GM12878 (cell line): ENCODE data around the gene FMOD. TPM values are rescaled to one million over a fixed set of nuclear protein-coding genes. Genes with fewer than 3 reads are reported as not detected.

Experiments used
- ATF3 ChIP-seq: IDR thresholded peaks from 2 replicates; pipeline ENCODE4 v1.6.1; 2011; ENCODE audit warnings: low read depth, mild to moderate bottlenecking, low read length, moderate library complexity, borderline replicate concordance; ENCODE audit errors: extremely low read depth
- ATF7 ChIP-seq: fragments of 450-650 bp; IDR thresholded peaks from 2 replicates; pipeline ENCODE4 v1.6.1; 2016; ENCODE audit warnings: low read depth, mild to moderate bottlenecking
- BACH1 ChIP-seq: fragments of 450-650 bp; IDR thresholded peaks from 2 replicates; pipeline ENCODE4 v1.6.1; 2017; ENCODE audit warnings: mild to moderate bottlenecking, borderline replicate concordance
- BCL3 ChIP-seq: IDR thresholded peaks from 2 replicates; pipeline ENCODE4 v1.6.1; 2011; ENCODE audit warnings: borderline replicate concordance, low read depth, mild to moderate bottlenecking, moderate library complexity, low read length; ENCODE audit not compliant: insufficient read depth, poor library complexity, severe bottlenecking
- BMI1 ChIP-seq: fragments of 450-650 bp; IDR thresholded peaks from 2 replicates; pipeline ENCODE4 v1.6.1; 2016; ENCODE audit warnings: mild to moderate bottlenecking, moderate library complexity, borderline replicate concordance
- CEBPZ ChIP-seq: fragments of 150-350 bp; IDR thresholded peaks from 2 replicates; pipeline ENCODE4 v1.6.1; 2016; ENCODE audit warnings: low read depth, low read length
- CREM ChIP-seq: IDR thresholded peaks from 2 replicates; pipeline ENCODE4 v1.6.1; 2014; ENCODE audit warnings: antibody characterized with exemption, low read depth
- EED ChIP-seq: sonication (generic); IDR thresholded peaks from 2 replicates; pipeline ENCODE4 v1.6.1; 2016; ENCODE audit warnings: antibody characterized with exemption, low read depth
- EZH2 ChIP-seq: IDR thresholded peaks from 2 replicates; pipeline ENCODE4 v1.6.1; 2012; ENCODE audit warnings: low read depth, mild to moderate bottlenecking, control low read depth, inconsistent platforms, low read length, borderline replicate concordance; ENCODE audit not compliant: control insufficient read depth
- HCFC1 ChIP-seq: fragments of 150-350 bp; IDR thresholded peaks from 2 replicates; pipeline ENCODE4 v1.6.1; 2014; ENCODE audit warnings: low read length
- HDGF ChIP-seq: fragments of 450-650 bp; IDR thresholded peaks from 2 replicates; pipeline ENCODE4 v1.6.1; 2016; ENCODE audit warnings: antibody characterized with exemption
- IRF3 ChIP-seq: fragments of 450-650 bp; IDR thresholded peaks from 2 replicates; pipeline ENCODE4 v1.6.1; 2014; ENCODE audit warnings: mild to moderate bottlenecking
- KAT2A ChIP-seq: conservative IDR thresholded peaks from 2 replicates; pipeline ENCODE4 v1.6.1; 2011; ENCODE audit warnings: low read depth, low read length; ENCODE audit not compliant: control insufficient read depth
- KDM1A ChIP-seq: fragments of 200-600 bp; sonication (generic); IDR thresholded peaks from 2 replicates; pipeline ENCODE4 v1.6.1; 2016; ENCODE audit warnings: borderline replicate concordance
- PAX8 ChIP-seq: fragments of 450-650 bp; IDR thresholded peaks from 2 replicates; pipeline ENCODE4 v1.6.1; 2017; ENCODE audit warnings: mild to moderate bottlenecking, moderate library complexity
- POLR2AphosphoS5 ChIP-seq: IDR thresholded peaks from 2 replicates; pipeline ENCODE4 v1.6.1; 2011; ENCODE audit warnings: mild to moderate bottlenecking, low read length, inconsistent platforms
- RAD21 ChIP-seq: IDR thresholded peaks from 2 replicates; pipeline ENCODE4 v1.6.1; 2011; ENCODE audit warnings: mild to moderate bottlenecking, low read depth, low read length, moderate library complexity; ENCODE audit not compliant: insufficient read depth
- RFX5 ChIP-seq: IDR thresholded peaks from 2 replicates; pipeline ENCODE4 v1.6.1; 2011; ENCODE audit warnings: low read depth, low read length, improper control_type of control experiment
- SIN3A ChIP-seq: IDR thresholded peaks from 2 replicates; pipeline ENCODE4 v1.6.1; 2012; ENCODE audit warnings: low read depth, low read length, improper control_type of control experiment
- SMAD5 ChIP-seq: IDR thresholded peaks from 2 replicates; pipeline ENCODE4 v1.6.1; 2016; ENCODE audit warnings: antibody characterized with exemption, low read depth
- STAT3 ChIP-seq: IDR thresholded peaks from 2 replicates; pipeline ENCODE4 v1.6.1; 2011; ENCODE audit warnings: low read depth, low read length, improper control_type of control experiment
- TAF1 ChIP-seq: IDR thresholded peaks from 2 replicates; pipeline ENCODE4 v1.6.1; 2011; ENCODE audit warnings: mild to moderate bottlenecking, low read depth, low read length, borderline replicate concordance
- WRNIP1 ChIP-seq: IDR thresholded peaks from 2 replicates; pipeline ENCODE4 v1.6.1; 2011; ENCODE audit warnings: low read depth, low read length, improper control_type of control experiment, borderline replicate concordance
- ZBED1 ChIP-seq: IDR thresholded peaks from 2 replicates; pipeline ENCODE4 v1.6.1; 2016; ENCODE audit warnings: borderline replicate concordance
- ZNF24 ChIP-seq: fragments of 450-650 bp; IDR thresholded peaks from 2 replicates; pipeline ENCODE4 v1.6.1; 2017; ENCODE audit warnings: antibody characterized with exemption, mild to moderate bottlenecking
- ZSCAN29 ChIP-seq: fragments of 450-650 bp; IDR thresholded peaks from 2 replicates; pipeline ENCODE4 v1.6.1; 2017; ENCODE audit warnings: mild to moderate bottlenecking, moderate library complexity
- polyA plus RNA-seq, 11 experiments: library from polyadenylated mRNA; depleted of rRNA in 4 of 11; unstranded in 6 of 11; stranded (reverse) in 5 of 11; fragments of >200 nt; fragmentation: Nextera tagmentation in 4 of 11; fragmentation: Illumina TruSeq in 1 of 11; extraction: Ambion mirVana in 4 of 11; extraction: Trizol in 1 of 11; gene quantifications; 1 replicate in 1 of 11; 2 replicates in 10 of 11; pipeline versions ENCODE4 v1.2.1 to v1.2.3, GENCODE V29; 2011 to 2016; ENCODE audit warnings: inconsistent platforms in 2 of 11, missing spikeins in 2 of 11, low read depth in 1 of 11
- total RNA-seq, 4 experiments: library from RNA; depleted of rRNA in 3 of 4; stranded (reverse); fragments of >200 nt in 3 of 4; fragmentation: Illumina TruSeq in 1 of 4; extraction: Trizol in 1 of 4; gene quantifications; 2 replicates each; pipeline versions ENCODE4 v1.2.1 to v1.2.3, GENCODE V29; 2013 to 2021

The FMOD gene
- total and polyA plus RNA-seq, 10 of the 15 experiments (the other 5 are each of a cell fraction or from before 2014, with no cell fraction given): 0.03 to 0.26 (median 0.11) TPM; not detected in 7

- TF ChIP-seq ZNF24 (no peak), WRNIP1 (no peak), KDM1A (no peak), STAT3 (no peak), RFX5 (no peak), BCL3 (no peak), ZBED1 (no peak), IRF3 (no peak), ATF7 (peak; percentile 59), EED (peak; percentile 20), KAT2A (no peak), HCFC1 (no peak), HDGF (no peak; the same call in none of the 2 replicates), RAD21 (peak; percentile 44), ZSCAN29 (no peak), POLR2AphosphoS5 (no peak), PAX8 (no peak), BACH1 (no peak), EZH2 (no peak), CEBPZ (no peak), SIN3A (no peak), CREM (peak; percentile 59; the same call in 1 of the 2 replicates), BMI1 (no peak), TAF1 (no peak; the same call in 1 of the 2 replicates), ATF3 (no peak), SMAD5 (no peak)
Observed at GRCh38 chr1:203327684-203328457, 23.1 kb downstream of the FMOD start (continued).
